Endothelial cell of hepatic sinusoid (primary cell): ENCODE measurements around the gene LTBP2.

ENCODE experiments used
- in situ Hi-C: cut with HindIII; loops from 2 replicates; pipeline ENCODE4 v1.10.0; 2017; ENCODE audit warnings: low sequenced_read_pairs

The LTBP2 gene

DNA sequence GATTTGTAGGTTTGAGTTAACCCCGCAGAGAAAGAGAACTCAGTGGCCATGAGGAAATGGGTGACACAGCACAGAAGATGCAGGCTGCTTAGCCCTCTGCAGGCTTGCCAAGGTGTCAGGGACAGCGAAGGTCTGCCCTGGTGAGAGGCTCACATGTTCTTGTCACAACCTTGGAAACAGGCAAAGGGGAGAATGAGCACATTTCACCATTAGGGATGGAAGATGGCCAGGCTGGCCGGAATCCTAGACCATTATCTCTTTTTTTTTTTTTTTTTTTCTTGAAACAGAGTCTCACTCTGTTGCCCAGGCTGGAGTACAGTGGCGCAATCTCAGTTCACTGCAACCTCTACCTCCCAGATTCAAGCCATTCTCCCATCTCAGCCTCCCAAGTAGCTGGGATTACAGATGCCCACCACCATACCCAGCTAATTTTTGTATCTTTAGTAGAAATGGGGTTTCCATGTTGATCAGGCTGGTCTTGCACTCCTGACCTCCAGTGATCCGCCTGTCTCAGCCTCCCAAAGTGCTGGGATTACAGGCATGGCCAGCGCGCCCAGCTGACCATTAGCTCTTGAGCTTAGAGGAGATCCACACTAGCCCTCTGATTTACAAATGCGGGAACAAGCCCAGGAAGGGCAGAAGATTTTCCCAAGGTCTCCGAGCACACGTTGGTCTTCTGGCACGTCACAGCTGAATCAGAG lies 34.6 kb downstream of the LTBP2 start:
- in situ Hi-C loops: no loop called here

DNA sequence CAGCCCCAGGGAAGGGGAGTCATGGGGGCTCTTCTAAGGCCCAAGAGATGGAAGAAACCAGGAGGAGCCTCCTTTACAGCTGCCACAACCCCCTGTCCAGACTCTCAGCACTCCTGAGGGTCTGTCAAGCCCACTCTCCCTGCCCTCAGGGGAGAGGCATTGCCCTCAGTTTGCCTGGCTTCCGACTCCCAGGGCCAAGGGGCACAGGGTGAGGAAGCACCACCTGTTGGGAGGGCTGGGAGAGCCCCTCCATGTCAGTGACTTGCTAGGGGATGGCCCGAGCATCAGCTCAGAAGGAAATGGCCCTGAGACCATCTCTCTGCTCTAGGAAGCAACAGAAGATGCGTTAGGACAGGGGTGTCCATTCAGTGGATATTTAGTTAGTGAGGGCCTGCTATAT lies 36.1 kb downstream of the LTBP2 start:
- in situ Hi-C loops: no loop called here

DNA sequence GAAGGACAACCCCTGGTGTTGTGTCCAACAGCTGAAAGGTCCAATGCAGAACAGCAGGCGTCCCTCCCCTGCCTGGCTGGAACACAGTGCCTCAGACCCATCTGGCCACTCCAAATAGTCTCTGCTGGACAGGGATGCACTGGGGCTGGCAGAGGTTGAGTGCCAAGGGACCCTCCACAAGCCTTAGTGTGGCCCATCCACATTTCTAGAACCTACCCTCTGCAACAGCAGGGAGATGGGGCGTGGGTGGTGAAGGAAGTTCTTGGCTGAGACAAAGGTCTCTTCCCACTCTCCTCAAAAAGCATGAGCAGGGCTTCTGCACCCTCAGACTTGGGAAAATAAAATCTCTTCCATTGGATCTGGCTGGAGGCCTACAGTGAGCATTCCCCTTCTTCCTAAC lies 36.5 kb downstream of the LTBP2 start:
- in situ Hi-C loops: no loop called here

GRCh38 chr14:74574706-74575105 lies 37.3 kb downstream of the LTBP2 start:
- in situ Hi-C loops: loop anchor here (5.0 kb wide), 1 partner anchor 48 kb away; no protein-coding TSS in a partner anchor

GRCh38 chr14:74574090-74574433 lies 38.0 kb downstream of the LTBP2 start:
- in situ Hi-C loops: loop anchor here (5.0 kb wide), 1 partner anchor 48 kb away; no protein-coding TSS in a partner anchor

DNA sequence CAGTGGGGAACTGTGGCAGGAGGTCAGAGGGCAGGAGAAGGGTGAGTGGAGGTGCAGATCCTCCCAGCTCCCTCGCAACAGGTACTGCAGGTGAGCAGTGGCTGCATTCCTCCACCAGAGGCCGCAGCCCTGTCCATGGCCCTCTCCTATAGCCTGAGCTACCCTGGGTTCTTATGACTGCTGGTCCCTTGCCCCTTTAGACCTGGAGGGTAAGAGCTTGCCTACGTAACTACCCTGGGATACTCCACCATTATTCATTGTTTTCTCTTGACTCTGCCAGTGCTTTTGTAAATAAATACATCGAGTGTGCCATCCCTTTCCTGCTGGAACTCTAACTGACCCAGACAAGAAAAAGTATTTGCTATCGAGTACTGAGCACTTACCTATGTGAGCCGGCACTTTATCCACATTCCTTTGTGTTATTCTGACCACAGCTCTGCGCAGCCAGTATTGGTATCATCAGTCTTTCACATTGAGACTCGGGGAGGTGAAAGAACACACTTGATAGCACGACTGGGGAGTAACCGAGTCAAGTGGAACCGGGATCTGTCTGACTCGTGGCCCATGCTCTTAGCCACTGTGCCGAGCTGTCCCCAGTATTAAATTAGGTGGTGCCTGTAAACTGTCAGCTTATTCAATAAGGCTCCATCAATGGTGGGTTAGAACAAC lies 38.5 kb downstream of the LTBP2 start:
- in situ Hi-C loops: loop anchor here (5.0 kb wide), 1 partner anchor 49 kb away; no protein-coding TSS in a partner anchor

- in situ Hi-C loops: loop anchor here (5.0 kb wide), 1 partner anchor 49 kb away; no protein-coding TSS in a partner anchor
Measured at GRCh38 chr14:74572726-74573301, 39.2 kb downstream of the LTBP2 start.

- in situ Hi-C loops: loop anchor here (5.0 kb wide), 1 partner anchor 50 kb away; no protein-coding TSS in a partner anchor
Measured at GRCh38 chr14:74571901-74572725, 39.9 kb downstream of the LTBP2 start.

GRCh38 chr14:74571441-74571841 lies 40.6 kb downstream of the LTBP2 start:
- in situ Hi-C loops: loop anchor here (5.0 kb wide), 1 partner anchor 51 kb away; no protein-coding TSS in a partner anchor

DNA sequence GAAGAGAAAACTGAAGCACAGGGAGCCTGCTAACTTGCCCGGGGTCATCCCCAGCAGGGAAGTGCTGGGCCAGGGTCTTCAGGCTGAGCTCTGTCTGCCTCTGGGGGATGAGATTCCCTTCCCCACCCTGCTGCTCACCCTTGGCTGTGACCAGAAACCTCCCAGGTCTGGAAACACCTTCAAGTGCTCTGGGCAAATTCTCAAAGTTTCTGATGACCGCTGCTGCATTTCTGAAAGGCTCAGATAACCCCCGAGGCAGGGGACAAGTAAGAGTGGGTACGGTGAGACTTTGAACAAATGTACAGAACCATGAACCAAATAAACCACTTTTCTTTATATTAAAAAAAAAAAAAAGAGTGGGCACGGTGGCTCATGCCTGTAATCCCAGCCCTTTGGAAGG lies 41.3 kb downstream of the LTBP2 start:
- in situ Hi-C loops: loop anchor here (5.0 kb wide), 1 partner anchor 52 kb away; no protein-coding TSS in a partner anchor

- in situ Hi-C loops: loop anchor here (5.0 kb wide), 1 partner anchor 52 kb away; no protein-coding TSS in a partner anchor
Measured at GRCh38 chr14:74569806-74570591, 42.0 kb downstream of the LTBP2 start.

GRCh38 chr14:74569387-74569786 lies 42.6 kb downstream of the LTBP2 start:
- in situ Hi-C loops: no loop called here

DNA sequence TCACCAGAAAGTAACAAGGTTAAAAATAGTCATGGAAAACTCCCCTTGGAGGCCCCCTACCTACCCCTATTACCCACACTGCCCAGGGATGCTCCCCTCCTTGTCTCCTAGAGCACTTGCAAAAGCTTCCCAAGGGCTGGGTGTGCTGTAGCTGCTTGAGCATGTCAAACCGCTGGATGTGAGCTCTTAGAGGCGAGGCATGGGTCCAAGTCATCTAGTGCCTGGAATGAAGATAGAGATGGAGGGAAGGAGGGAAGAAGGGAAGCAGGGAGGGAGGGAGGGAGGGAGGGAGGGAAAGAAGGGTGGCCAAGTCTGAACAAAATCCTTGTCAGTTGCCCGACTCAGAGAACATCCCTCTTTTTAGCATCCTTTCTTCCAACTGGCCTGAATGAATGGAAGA lies 43.1 kb downstream of the LTBP2 start:
- in situ Hi-C loops: no loop called here

GRCh38 chr14:74568380-74568649 lies 43.7 kb downstream of the LTBP2 start:
- in situ Hi-C loops: no loop called here

GRCh38 chr14:74567646-74568379 lies 44.2 kb downstream of the LTBP2 start:
- in situ Hi-C loops: no loop called here

DNA sequence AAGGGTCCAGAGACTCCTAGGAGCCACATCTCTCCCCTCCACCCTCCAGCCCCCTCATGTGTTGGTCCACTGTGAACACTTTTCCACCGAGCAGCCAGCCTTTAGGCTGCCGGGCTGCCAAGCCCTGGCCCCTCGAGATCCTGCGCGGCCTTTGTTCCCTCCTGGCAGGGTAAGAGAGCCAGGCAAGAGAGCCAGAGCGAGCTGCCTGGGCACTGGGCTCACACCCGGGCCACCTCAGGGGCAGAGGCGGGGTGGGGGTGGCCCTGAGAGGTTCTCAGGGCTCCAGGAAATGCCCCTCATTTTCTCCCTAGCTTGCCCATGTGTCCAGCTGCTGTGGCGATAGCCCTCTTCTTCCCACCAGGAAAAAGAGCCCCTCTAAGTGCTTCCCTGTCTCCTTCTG lies 44.8 kb downstream of the LTBP2 start:
- in situ Hi-C loops: no loop called here

DNA sequence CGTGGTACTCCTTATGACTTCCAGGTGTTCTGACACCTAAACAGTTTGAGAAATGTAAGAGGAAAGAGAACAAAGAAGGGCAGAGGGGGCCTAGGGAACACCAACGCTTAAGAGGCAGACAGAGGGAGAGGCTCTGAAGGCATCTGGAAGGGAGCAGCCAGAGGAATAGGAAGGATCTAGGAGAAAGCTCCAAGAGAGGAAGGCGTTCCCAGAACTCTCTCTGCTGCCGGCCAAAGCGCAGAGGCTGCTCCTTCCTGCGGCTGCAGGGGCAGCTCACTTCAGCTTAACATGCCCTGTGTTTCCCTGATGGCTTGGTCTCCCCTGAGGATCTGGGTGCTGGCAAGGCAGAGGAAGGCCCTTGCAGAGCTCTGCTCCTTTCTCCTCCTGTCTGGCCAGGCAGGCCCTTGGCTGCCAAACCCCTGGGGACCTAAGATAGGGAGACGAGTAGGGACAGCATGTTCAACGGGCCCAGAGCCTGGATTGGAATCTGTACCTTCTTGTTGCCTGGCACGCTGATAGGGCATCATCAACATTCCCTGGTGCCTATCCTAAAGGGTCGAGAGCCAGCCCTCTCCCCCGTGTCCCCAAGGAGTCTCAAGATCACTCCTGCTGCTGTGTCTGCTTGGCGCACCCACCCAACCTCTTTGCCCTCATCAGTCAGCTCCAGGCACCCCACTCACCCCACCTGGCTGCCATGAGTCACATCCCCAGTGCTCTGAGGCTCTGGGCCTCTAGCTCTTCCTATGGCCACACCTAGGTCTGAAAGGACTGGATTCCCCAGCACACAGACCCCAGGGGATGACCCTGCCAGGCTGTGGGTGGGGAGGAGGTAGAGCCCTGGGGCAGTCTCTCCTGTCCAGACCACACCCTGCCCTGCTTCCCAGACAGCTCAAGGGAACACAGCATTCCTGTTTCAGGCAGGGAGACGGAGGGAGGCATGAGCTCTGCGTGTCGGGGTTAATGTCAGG lies 45.6 kb downstream of the LTBP2 start:
- in situ Hi-C loops: no loop called here

- in situ Hi-C loops: loop anchor here (5.0 kb wide), 1 partner anchor 51 kb away; no protein-coding TSS in a partner anchor
Measured at GRCh38 chr14:74563586-74564159, 48.4 kb downstream of the LTBP2 start.
